Activated CD8-positive, alpha-beta T cell treated with anti-CD3 and anti-CD28 coated beads for 36 hours (primary cell): ENCODE data around the gene ABCC10. TPM values are rescaled to one million over a fixed set of nuclear protein-coding genes. Genes with fewer than 3 reads are reported as not detected.
A peak's percentile ranks its signal among the peaks of the same experiment; 100 is the strongest.

Experiments used
- ATAC-seq: fragments of 200-7000 bp; cut with Tn5 transposase; one replicate; pipeline ENCODE4 v1.10.0; 2021; ENCODE audit warnings: mild to moderate bottlenecking, moderate library complexity
- CTCF ChIA-PET: fragments of 350-600 bp; sonication (Branson Sonifier 250); formaldehyde crosslinking; loops from one replicate; lab custom pipeline; 2021; ENCODE audit warnings: antibody characterized with exemption; lab: Charles Lee
- POLR2A ChIA-PET: fragments of 350-600 bp; sonication (Branson Sonifier 250); formaldehyde crosslinking; loops from one replicate; lab custom pipeline; 2021; ENCODE audit warnings: antibody characterized with exemption; lab: Charles Lee
- DNase-seq: peaks from one replicate; pipeline ENCODE4 v3.0.0-alpha.2; 2020
- H3K27ac Mint-ChIP-seq: one replicate; pipeline ENCODE4 v1.8.0; 2021; ENCODE audit warnings: mild to moderate bottlenecking, mixed read lengths
- H3K27me3 Mint-ChIP-seq: one replicate; pipeline ENCODE4 v1.8.0; 2021; ENCODE audit warnings: mixed read lengths
- H3K36me3 Mint-ChIP-seq: one replicate; pipeline ENCODE4 v1.8.0; 2021; ENCODE audit warnings: low read depth, mixed read lengths
- H3K4me1 Mint-ChIP-seq: one replicate; pipeline ENCODE4 v1.8.0; 2021; ENCODE audit warnings: low read depth, mixed read lengths
- H3K4me3 Mint-ChIP-seq: one replicate; pipeline ENCODE4 v1.8.0; 2021; ENCODE audit warnings: mild to moderate bottlenecking, moderate library complexity, mixed read lengths
- H3K9me3 Mint-ChIP-seq: one replicate; pipeline ENCODE4 v1.8.0; 2021; ENCODE audit warnings: mixed read lengths
- CTCF ChIP-seq: fragments of 200-600 bp; IDR thresholded peaks from one replicate; pipeline ENCODE4 v1.8.0; 2022; ENCODE audit warnings: antibody characterized with exemption, mild to moderate bottlenecking
- intact Hi-C: fragments of 100-400 bp; cut with micrococcal nuclease; formaldehyde crosslinking; loops from one replicate; pipeline ENCODE4 v1.10.0; 2022
- total RNA-seq, 2 experiments: library from RNA; stranded (reverse); gene quantifications; one replicate each; pipeline ENCODE4 v1.2.3, GENCODE V29; 2021

ABCC10 gene
- total RNA-seq, 2 experiments from 2014 or later, result 27.2 to 27.5 TPM

DNA sequence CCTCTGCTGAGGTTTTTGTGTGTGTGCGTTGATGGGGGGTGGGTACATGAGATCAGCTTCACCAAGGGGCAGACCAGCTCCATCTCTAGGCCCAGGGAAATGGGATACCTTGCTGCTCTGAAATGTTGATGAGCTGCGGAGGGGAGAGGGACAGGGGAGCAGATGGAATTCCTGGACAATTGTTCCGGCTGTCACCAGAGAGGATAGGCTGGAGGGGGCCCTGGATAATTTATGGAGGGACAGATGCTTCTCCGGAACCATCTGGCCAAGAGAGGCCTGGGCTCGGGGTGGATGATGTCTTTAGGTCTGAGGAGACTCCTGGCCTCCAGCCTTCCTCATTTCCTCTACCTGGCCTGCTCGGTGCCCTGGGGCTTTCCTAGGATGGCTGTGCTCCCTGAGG lies 48.2 kb downstream of the ABCC10 start:
- Mint-ChIP-seq H3K9me3 (no peaks in the 10 kb centered on the region), H3K36me3 (peaks cover 7% of the 10 kb centered on the region), H3K27me3 (no peaks in the 10 kb centered on the region), H3K4me1 (peaks cover 33% of the 10 kb centered on the region), H3K4me3 (no peak overlapping the region), H3K27ac (no peak overlapping the region)
- ChIA-PET POLR2A (interaction anchor here (1.5 kb wide), 1 partner anchor 42 kb away, joined by 6 read pairs; the partner anchor contains the start of genes POLR1C and YIPF3), CTCF (interaction anchor here (4.4 kb wide), 1 partner anchor 31 kb away, joined by 23 read pairs; no protein-coding TSS in a partner anchor)
- intact Hi-C loops, result no loop called here
- ATAC-seq, result no peak
- no peak for TF ChIP-seq CTCF
- no peak for DNase-seq

DNA sequence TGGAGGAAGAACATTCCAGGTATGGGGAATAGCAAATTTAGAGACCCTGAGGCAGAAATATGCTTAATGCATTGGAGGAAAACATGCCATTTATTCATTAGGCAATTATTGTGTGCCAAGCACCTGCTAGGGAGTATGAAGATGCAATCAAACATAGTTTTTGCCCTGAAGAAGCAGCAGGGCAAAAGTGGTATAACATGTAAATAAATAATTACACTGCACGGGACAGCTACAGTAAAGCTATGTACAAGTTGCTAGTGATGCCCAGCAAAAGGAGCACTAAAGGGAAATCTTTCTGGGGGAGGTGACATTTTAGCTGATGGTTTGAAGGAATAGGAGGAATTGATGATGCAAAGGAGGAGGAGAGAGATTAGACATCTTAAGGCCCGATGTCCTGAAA lies 49.4 kb downstream of the ABCC10 start:
- Mint-ChIP-seq H3K27me3 (no peaks in the 10 kb centered on the region), H3K4me3 (peak overlapping the region; percentile 94), H3K36me3 (peaks cover 10% of the 10 kb centered on the region), H3K4me1 (peaks cover 43% of the 10 kb centered on the region), H3K27ac (peak overlapping the region; percentile 89), H3K9me3 (no peaks in the 10 kb centered on the region)
- ATAC-seq (no peak), DNase-seq (no peak)
- TF ChIP-seq CTCF, result peak; percentile 15
- intact Hi-C loops, result no loop called here
- ChIA-PET POLR2A (interaction anchor here (1.0 to 2.0 kb wide), 9 partner anchors 17 to 153 kb away, joined by 3 to 6 read pairs (median 3); partner anchors contain the start of genes ABCC10, POLR1C and YIPF3), CTCF (interaction anchor here (1.1 to 4.4 kb wide), 8 partner anchors 8 to 208 kb away, joined by 3 to 23 read pairs (median 4); partner anchors contain the start of genes DLK2, POLR1C and YIPF3)

DNA sequence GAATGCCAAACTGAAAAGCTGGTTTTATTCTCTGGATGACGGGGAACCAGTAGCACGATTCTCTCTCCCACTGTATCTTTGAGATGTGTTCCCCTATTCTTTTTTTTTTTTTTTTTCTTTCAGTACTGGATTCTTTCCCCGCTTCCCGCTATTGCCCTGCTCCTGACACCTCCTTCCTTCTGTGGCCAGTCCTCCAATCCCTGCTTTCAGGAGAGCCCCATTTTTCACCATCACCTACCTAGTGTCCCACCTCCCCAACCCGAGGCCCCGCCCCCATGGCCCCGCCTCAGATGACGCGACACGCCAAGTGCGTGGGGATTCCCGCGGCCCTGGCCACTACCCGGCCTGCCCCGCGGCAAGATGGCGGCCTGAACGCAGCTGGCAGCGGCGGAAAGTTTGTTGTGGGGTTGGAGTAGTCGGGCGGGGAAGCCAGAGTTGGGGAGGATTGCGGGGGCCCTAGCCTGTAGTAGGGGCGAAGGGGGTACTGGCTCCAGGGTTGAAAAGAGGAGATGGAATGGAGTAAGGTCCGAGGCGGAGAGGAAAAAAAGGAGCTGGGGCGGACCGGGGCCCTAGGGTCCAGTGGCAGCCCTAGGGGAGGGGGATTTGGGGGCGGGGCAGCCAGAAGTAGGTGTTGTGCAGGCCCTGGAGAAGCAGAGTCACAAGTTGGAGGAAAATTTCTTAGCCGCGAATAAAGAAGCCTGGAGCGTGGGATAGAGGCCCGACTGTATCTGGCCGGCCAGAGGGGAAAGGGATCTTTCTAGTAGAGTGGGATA lies 50.1 kb downstream of the ABCC10 start, which contains the start of gene TJAP1:
Gene TJAP1, plus strand, starts transcription at position 336 of the 773 bp plus-strand sequence. CDS start 21,432 bp downstream, outside the sequence.
- CTCF ChIA-PET, result interaction anchor here (1.1 to 4.4 kb wide), 8 partner anchors 8 to 209 kb away, joined by 3 to 23 read pairs (median 4); partner anchors contain the start of genes DLK2, POLR1C and YIPF3
- Mint-ChIP-seq H3K9me3 (no peaks in the 10 kb centered on the region), H3K27ac (peak within 1 kb of the TSS; percentile 89), H3K27me3 (no peaks in the 10 kb centered on the region), H3K4me1 (peaks cover 48% of the 10 kb centered on the region), H3K36me3 (peaks cover 10% of the 10 kb centered on the region), H3K4me3 (peak within 1 kb of the TSS; percentile 94)
- peak; percentile 100 for ATAC-seq
- DNase-seq, result peak; percentile 98
- intact Hi-C loops, result no loop called here
- TF ChIP-seq CTCF, result no peak
- POLR2A ChIA-PET, result interaction anchor here (0.8 to 2.0 kb wide), 13 partner anchors 9 to 153 kb away, joined by 3 to 7 read pairs (median 3); partner anchors contain the start of genes ABCC10, DLK2, POLR1C and YIPF3

GRCh38 chr6:43478008-43478372 lies 50.6 kb downstream of the ABCC10 start:
- CTCF ChIA-PET, result interaction anchor here (1.1 to 4.4 kb wide), 5 partner anchors 14 to 209 kb away, joined by 3 to 23 read pairs (median 4); partner anchors contain the start of gene DLK2
- peaks cover 10% of the 10 kb centered on the region for H3K36me3 Mint-ChIP-seq
- peak overlapping the region; percentile 94 for H3K4me3 Mint-ChIP-seq
- POLR2A ChIA-PET, result interaction anchor here (0.8 to 2.0 kb wide), 12 partner anchors 8 to 152 kb away, joined by 3 to 7 read pairs (median 3); partner anchors contain the start of genes ABCC10 and DLK2
- H3K4me1 Mint-ChIP-seq, result peaks cover 50% of the 10 kb centered on the region
- TF ChIP-seq CTCF, result no peak
- ATAC-seq (no peak), DNase-seq (peak; percentile 9)
- no peaks in the 10 kb centered on the region for H3K9me3 Mint-ChIP-seq
- no peaks in the 10 kb centered on the region for H3K27me3 Mint-ChIP-seq
- peak overlapping the region; percentile 89 for H3K27ac Mint-ChIP-seq
- intact Hi-C loops, result no loop called here
